ENCODE measurements around the gene AWAT2.

- TF ChIP-seq EZH2phosphoT487 (conservative IDR thresholded peaks at IDR 0.05; ENCODE audit: low read length) = no peak
- no peak for TF ChIP-seq CTCF (IDR thresholded peaks at IDR 0.05; ENCODE audit: insufficient read depth, low read length, poor library complexity, severe bottlenecking)
These were observed 42.5 kb upstream of the AWAT2 start for GRCh38 chrX:70092247-70092646.
